Activated T-cell treated with anti-CD3 and anti-CD28 coated beads for 48 hours (primary cell): Measurements from ENCODE around the gene MOB3A.

ENCODE experiments used
- DNase-seq: peaks from one replicate; pipeline ENCODE4 v3.0.0-alpha.2; 2020; ENCODE audit warnings: low read depth

MOB3A gene

GRCh38 chr19:2123682-2124387, 27.7 kb upstream of the MOB3A start:
- DNase-seq, result no peak

- DNase-seq, result no peak
These were observed 26.9 kb upstream of the MOB3A start for GRCh38 chr19:2122982-2123381.

- no peak for DNase-seq
These were observed 26.1 kb upstream of the MOB3A start for GRCh38 chr19:2122251-2122650.

GRCh38 chr19:2121416-2122051, 25.4 kb upstream of the MOB3A start:
- DNase-seq, result no peak

- DNase-seq, result no peak
These were observed 24.7 kb upstream of the MOB3A start for GRCh38 chr19:2120821-2121220.

GRCh38 chr19:2119921-2120785, 24.0 kb upstream of the MOB3A start:
- no peak for DNase-seq

- DNase-seq, result no peak
These were observed 22.3 kb upstream of the MOB3A start for GRCh38 chr19:2118438-2118837.

- DNase-seq, result no peak
These were observed 21.3 kb upstream of the MOB3A start for GRCh38 chr19:2117215-2117960.

GRCh38 chr19:2116507-2116906, 20.4 kb upstream of the MOB3A start:
- no peak for DNase-seq

GRCh38 chr19:2115911-2116426, 19.8 kb upstream of the MOB3A start:
- DNase-seq, result no peak

- DNase-seq, result no peak
These were observed 19.2 kb upstream of the MOB3A start for GRCh38 chr19:2115324-2115723.

- no peak for DNase-seq
These were observed 18.7 kb upstream of the MOB3A start for GRCh38 chr19:2114821-2115220.

- DNase-seq, result no peak
These were observed 18.1 kb upstream of the MOB3A start for GRCh38 chr19:2114218-2114617.

- no peak for DNase-seq
These were observed 17.5 kb upstream of the MOB3A start for GRCh38 chr19:2113439-2114211.

- DNase-seq, result no peak
These were observed 16.6 kb upstream of the MOB3A start for GRCh38 chr19:2112516-2113320.

GRCh38 chr19:2111886-2112285, 15.8 kb upstream of the MOB3A start:
- DNase-seq, result no peak

- no peak for DNase-seq
These were observed 15.3 kb upstream of the MOB3A start for GRCh38 chr19:2111425-2111824.

- DNase-seq, result no peak
These were observed 14.7 kb upstream of the MOB3A start for GRCh38 chr19:2110822-2111221.

GRCh38 chr19:2109046-2109864, 13.1 kb upstream of the MOB3A start:
- no peak for DNase-seq
